Large intestine (tissue), 3 donors: ENCODE results near the gene SETBP1. TPM values are rescaled to one million over a fixed set of nuclear protein-coding genes. Genes with fewer than 3 reads are reported as not detected.

ENCODE experiments used
- DNase-seq, 2 donors: peaks; one replicate each; pipeline versions ENCODE4 v3.0.0 to v3.0.0-alpha.2; 2013
- H3K27ac ChIP-seq: one replicate; pipeline ENCODE4 v1.5.1; 2013; ENCODE audit warnings: low read length
- H3K27me3 ChIP-seq: 2 replicates; pipeline ENCODE4 v1.6.1; 2013; ENCODE audit warnings: low read length; ENCODE audit not compliant: control insufficient read depth, insufficient read depth
- H3K36me3 ChIP-seq: 2 replicates; pipeline ENCODE4 v1.6.1; 2013; ENCODE audit warnings: low read length; ENCODE audit not compliant: control insufficient read depth, insufficient read depth
- H3K4me1 ChIP-seq: one replicate; pipeline ENCODE4 v1.6.1; 2013; ENCODE audit warnings: low read length; ENCODE audit not compliant: control insufficient read depth, insufficient read depth
- H3K4me3 ChIP-seq: one replicate; pipeline ENCODE4 v1.5.1; 2013; ENCODE audit warnings: low read length
- H3K9me3 ChIP-seq: one replicate; pipeline ENCODE4 v1.6.1; 2013; ENCODE audit warnings: mild to moderate bottlenecking, low read depth, low read length, moderate library complexity; ENCODE audit not compliant: control insufficient read depth
- WGBS: methylation state at CpG from one replicate; pipeline ENCODE4 v1.1.5; 2013; ENCODE audit warnings: low lambda C conversion rate; ENCODE audit not compliant: insufficient coverage; 5-methylcytosine and 5-hydroxymethylcytosine counted together
- polyA plus RNA-seq: library from polyadenylated mRNA; unstranded; fragments of 120-200 nt; gene quantifications from one replicate; pipeline ENCODE4 v1.2.1, GENCODE V29; 2013

Gene SETBP1
- polyA plus RNA-seq, 1 donor: 6.7 TPM

DNA sequence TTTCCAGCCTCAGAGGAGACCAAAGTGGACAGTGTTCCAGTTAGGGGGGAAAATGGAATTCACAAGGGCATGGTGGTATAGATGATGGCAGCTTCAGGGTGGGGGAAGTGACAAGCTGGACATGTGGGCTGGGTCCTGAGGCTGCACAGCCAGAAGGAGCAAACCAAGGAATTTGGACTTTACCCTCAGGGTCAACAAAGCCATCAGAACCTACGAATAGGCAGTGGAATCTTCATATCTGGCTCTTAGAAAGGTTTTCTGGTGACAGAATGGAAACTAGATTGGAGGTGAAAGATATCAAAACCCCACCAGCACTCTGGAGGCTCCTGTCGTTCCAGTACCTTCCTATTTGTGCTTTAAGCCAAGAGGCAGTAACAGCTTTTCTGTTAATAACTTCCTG, 127.1 kb downstream of the SETBP1 start:
- no peaks in the 10 kb centered on the region for H3K27me3 ChIP-seq
- H3K4me3 ChIP-seq: no peak overlapping the region
- H3K9me3 ChIP-seq: no peaks in the 10 kb centered on the region
- peak overlapping the region; percentile 16 for H3K27ac ChIP-seq
- peak; percentile 71 to 82 for DNase-seq
- no CpG with 5 or more reads among the region's 2 CpGs for WGBS
- peaks cover 54% of the 10 kb centered on the region for H3K4me1 ChIP-seq
- H3K36me3 ChIP-seq: no peaks in the 10 kb centered on the region

DNA sequence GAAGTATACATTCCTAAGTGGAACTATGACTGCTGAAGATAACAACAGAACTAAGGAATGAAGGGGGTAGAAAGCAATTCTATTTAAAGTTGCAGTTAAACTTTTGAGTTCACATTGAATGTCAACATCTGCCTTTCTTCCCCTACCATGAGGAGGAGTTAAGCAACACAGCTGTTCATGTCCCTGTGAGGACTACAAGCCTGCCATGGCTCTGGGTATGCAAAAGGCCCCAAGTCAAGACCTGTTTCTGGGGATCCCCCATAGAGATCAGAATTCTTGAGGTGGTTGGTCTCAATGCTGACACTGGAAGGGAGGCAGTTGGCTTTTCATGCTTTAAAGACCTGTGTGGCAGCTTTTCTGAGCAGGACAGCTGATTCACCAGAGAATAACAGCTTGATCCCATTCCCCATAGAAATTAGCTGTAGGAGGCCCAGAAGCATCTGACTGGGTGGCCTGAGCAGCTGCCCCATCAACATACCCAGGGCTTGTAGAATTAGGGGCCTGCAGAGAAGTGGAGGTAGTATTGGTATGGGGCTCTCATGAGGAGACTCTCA, 131.0 kb downstream of the SETBP1 start:
- Histone ChIP-seq H3K9me3 (no peaks in the 10 kb centered on the region), H3K4me1 (peaks cover 25% of the 10 kb centered on the region), H3K36me3 (no peaks in the 10 kb centered on the region), H3K4me3 (no peak overlapping the region), H3K27me3 (no peaks in the 10 kb centered on the region), H3K27ac (no peak overlapping the region)
- no peak for DNase-seq

DNA sequence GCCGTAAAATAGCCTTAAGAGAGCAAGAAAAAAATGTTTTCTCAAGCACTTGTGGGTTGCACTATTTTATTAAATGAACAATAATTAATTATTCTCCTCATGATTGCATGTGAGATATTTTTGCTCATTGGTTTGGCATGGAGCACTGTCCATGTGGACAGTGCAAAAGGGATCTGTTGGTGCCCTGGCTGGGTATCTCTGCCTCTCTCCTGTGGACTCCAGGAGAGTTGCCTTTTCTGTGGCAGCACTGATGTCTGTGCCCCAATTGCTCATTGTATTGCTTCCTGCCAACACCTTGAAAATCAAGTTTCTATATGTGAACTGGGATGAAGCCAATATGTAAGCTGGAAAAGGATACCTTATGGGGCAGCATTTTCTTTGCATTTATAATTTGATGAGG, 131.7 kb downstream of the SETBP1 start:
- Histone ChIP-seq H3K27ac (no peak overlapping the region), H3K36me3 (no peaks in the 10 kb centered on the region), H3K27me3 (no peaks in the 10 kb centered on the region), H3K4me1 (peaks cover 18% of the 10 kb centered on the region), H3K9me3 (no peaks in the 10 kb centered on the region), H3K4me3 (no peak overlapping the region)
- DNase-seq: no peak
- WGBS: no CpG with 5 or more reads among the region's 1 CpG

- Histone ChIP-seq H3K4me3 (no peak overlapping the region), H3K27ac (no peak overlapping the region), H3K9me3 (no peaks in the 10 kb centered on the region), H3K27me3 (no peaks in the 10 kb centered on the region), H3K36me3 (no peaks in the 10 kb centered on the region), H3K4me1 (peaks cover 8% of the 10 kb centered on the region)
- DNase-seq: no peak
- WGBS: no CpG with 5 or more reads among the region's 4 CpGs
Measured at GRCh38 chr18:44813586-44813985, 132.9 kb downstream of the SETBP1 start.

GRCh38 chr18:44815108-44815507, 134.4 kb downstream of the SETBP1 start:
- Histone ChIP-seq H3K4me3 (no peak overlapping the region), H3K36me3 (no peaks in the 10 kb centered on the region), H3K9me3 (no peaks in the 10 kb centered on the region), H3K27ac (no peak overlapping the region), H3K4me1 (peaks cover 8% of the 10 kb centered on the region), H3K27me3 (no peaks in the 10 kb centered on the region)
- WGBS: no CpG with 5 or more reads among the region's 6 CpGs
- peak in 1 of 2 donors; percentile 62 for DNase-seq

- Histone ChIP-seq H3K4me3 (no peak overlapping the region), H3K27me3 (no peaks in the 10 kb centered on the region), H3K36me3 (no peaks in the 10 kb centered on the region), H3K9me3 (no peaks in the 10 kb centered on the region), H3K4me1 (peaks cover 8% of the 10 kb centered on the region), H3K27ac (no peak overlapping the region)
- WGBS: no CpG with 5 or more reads among the region's 3 CpGs
- no peak for DNase-seq
Measured at GRCh38 chr18:44816050-44816449, 135.4 kb downstream of the SETBP1 start.

DNA sequence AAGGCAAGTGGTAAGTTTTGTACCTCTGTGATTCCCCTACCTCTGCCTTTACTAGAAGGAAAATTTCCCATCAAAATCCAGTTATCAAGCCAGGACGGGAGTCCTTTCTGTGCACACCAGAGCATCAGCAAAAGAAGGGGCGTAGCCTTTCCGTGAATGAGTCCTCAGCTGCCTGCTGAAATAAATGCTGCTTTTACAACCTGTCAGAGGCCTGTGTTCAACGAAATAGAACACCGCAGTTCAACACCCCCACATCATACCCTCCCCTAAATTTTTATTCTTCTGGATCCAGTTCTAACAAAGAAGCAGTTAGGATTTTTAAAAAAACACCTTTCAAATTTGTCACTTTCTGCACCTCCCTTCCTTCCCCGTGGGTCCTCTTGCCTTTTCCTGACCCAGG, 135.8 kb downstream of the SETBP1 start:
- no peaks in the 10 kb centered on the region for H3K27me3 ChIP-seq
- peaks cover 5% of the 10 kb centered on the region for H3K4me1 ChIP-seq
- WGBS: 95% methylated on average over 3 of the region's 6 CpGs
- H3K9me3 ChIP-seq: no peaks in the 10 kb centered on the region
- no peak overlapping the region for H3K27ac ChIP-seq
- DNase-seq: no peak
- H3K36me3 ChIP-seq: no peaks in the 10 kb centered on the region
- H3K4me3 ChIP-seq: no peak overlapping the region

DNA sequence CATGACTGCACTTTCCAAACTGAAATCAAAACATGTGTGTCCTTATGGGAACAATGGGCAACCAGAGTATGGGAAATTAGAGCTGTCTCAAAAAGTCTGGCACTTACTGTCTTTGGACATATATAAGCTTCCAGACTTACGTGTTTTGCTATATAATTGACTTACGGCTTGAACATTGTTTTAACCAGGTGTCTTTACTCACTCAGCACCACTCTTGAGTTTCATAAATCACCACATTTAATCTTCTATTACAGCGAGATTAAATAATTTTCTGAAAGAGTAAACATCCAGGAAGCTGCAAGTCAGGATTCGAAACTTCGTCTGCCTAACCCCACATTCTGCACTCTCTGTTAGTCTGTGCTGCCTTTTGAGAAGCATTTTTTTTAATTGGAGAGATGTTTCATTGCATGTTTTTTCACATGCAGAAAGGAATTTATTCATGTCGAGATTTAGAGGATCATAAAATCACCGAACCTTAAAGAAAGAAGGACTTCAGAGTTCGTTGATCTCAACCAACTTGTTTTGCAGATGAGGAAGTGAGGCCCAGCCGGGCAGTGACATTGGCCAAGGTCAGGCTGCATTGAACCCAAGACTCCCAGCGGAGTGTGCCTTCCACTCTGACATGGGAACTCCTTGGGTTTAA, 137.3 kb downstream of the SETBP1 start:
- Histone ChIP-seq H3K4me3 (no peak overlapping the region), H3K27me3 (no peaks in the 10 kb centered on the region), H3K27ac (no peak overlapping the region), H3K36me3 (no peaks in the 10 kb centered on the region), H3K9me3 (no peaks in the 10 kb centered on the region), H3K4me1 (no peaks in the 10 kb centered on the region)
- DNase-seq: no peak
- 82% methylated on average over 2 of the region's 10 CpGs for WGBS

DNA sequence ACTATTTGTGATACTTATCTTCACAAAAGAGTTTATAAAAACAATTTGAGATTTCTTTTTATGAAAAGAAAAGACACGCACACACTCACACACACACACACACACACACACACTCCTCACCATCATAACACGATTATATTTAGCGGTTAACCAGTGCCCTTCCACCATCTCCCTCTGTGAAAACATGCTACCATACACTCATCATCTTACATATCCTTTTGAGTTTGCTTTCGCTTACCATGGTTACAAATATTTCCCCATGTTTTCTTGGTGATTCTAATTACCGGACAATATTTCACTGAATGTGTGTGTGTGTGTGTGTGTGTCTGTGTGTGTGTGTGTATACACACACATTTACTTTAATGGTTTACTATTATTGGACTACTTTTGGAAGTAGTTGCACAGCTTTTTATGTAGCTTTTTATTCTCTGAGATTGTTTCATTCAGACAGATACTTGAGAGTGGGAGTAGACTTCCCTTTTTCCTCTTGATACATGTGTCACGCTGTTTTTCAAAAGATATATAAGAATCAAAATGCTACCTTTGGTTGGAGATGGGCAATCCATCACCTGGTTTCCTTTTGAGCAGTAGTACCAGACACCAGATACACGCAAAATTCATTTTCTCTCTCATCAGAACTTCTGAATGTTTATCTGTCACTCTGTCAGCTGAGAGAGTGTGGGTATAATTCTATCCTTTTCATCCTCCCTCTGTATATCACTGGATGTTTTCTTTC, 138.1 kb downstream of the SETBP1 start:
- WGBS: 77% methylated on average over 4 of the region's 7 CpGs
- Histone ChIP-seq H3K27ac (no peak overlapping the region), H3K4me1 (no peaks in the 10 kb centered on the region), H3K36me3 (no peaks in the 10 kb centered on the region), H3K9me3 (no peaks in the 10 kb centered on the region), H3K4me3 (no peak overlapping the region), H3K27me3 (no peaks in the 10 kb centered on the region)
- DNase-seq: no peak

GRCh38 chr18:44819944-44820510, 139.3 kb downstream of the SETBP1 start:
- Histone ChIP-seq H3K4me1 (no peaks in the 10 kb centered on the region), H3K27ac (no peak overlapping the region), H3K9me3 (no peaks in the 10 kb centered on the region), H3K36me3 (no peaks in the 10 kb centered on the region), H3K4me3 (no peak overlapping the region), H3K27me3 (no peaks in the 10 kb centered on the region)
- no peak for DNase-seq
- no CpG with 5 or more reads among the region's 6 CpGs for WGBS
